ENCODE results near the gene SLC38A2.

Gene SLC38A2

DNA sequence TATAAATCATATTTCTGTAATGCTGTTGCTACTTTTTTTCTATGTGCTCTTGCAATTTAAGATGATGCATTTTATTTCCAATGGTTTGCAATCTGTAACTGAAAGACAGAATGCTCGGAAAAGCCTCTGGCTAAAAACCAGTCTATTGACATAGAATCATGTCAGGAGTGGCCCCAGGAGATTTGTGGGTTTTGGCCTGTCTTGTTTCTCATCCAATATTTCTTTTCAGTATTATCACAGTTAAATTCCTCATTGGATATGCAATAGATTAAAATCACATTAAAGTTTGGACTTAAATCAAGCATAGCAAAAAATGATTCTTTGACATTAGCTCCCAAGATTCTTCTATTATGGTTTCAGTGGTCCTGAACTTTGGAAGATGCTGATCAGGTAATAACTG lies 19.1 kb upstream of the SLC38A2 start:
- DNase-seq = no peak

DNA sequence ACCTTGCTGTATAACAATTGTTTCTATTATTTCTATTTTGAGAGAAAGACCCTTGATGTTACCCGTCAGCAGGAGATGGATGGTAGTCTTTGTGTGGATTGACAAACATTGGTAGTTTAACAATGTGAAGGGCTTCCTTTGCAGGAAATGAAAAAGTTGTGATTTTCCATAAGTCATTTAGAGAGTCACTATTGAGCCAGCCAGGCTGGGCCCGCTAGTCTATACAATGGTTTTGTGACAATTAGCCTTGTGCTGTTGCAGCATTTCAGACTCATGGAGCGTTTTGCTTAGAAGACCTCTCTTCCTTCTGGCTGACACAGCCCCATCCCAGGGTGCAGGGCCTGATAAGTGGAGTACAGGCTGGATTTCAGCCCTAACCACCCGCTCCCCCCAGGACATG lies 18.3 kb upstream of the SLC38A2 start:
- DNase-seq = no peak

DNA sequence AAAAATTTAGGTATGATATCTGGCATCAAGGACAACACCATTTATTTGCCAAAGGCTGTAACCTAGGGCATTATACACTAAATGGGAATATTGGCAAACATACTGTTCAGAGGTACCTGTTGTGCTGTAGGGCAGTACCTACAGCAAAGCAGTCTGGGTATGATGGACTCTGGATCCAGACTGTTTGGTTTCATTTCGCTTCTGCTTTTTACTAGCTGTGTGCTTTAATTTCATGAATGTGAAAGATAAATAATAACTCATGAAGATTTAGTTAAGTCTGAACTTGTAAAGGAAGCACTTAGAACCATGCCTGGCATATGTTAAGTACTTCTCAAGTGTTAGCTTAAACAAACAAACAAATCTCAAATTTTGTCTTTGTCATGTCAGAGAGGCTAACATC lies 17.7 kb upstream of the SLC38A2 start:
- no peak for DNase-seq

DNA sequence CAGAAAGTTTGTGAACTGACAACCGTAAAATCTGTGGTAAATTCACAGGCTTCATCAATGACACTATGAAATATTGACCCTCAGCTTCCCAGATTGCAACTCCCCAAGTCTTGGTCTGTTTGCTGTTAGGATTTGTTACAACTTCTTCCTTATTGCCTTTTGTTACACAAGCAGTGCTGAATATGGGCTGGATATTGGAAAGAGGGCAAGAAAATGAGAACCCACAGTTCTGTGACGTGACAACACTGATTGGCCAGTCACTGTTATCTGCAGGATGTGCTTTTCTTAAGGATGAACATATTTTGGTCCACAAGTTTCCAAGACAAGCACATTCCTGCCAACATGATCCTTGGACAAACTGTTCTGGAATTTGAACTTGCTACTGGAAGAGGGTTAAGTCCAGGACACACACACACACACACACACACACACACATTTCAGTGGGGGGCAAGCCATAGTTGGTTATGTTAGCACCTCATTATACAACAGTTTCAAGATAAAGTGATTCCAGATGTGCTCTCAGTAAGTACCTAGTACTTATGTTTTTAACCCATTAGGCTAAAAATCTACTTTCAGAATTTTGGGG lies 16.6 kb upstream of the SLC38A2 start:
- DNase-seq = no peak

DNA sequence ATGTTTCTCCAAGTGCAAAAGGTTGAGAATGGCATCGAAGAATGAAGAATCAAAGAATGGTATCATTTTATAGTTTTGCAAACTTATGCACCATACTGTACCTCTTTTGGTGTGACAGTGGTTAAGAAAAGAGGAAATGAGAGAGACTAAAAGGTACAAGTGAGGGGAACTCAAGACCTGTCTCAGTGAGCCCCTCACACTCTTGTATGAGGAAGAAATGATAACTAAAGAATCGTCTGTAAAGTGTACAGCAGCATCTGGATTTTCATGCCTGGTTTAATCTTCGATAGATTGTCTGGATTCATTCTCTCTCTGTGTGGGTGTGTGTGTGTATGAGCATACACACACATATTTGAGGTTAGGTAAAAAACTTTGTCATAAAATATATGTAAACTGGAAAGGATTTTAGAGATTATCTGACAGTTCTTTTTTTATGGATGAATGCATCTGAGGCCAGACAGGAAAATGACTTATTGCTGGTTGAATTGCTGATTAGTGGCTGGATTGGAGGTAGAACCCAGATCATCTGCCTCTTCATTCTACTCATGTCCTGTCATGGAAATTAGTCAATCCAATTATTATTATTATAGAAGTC lies 16.0 kb upstream of the SLC38A2 start:
- no peak for DNase-seq

DNA sequence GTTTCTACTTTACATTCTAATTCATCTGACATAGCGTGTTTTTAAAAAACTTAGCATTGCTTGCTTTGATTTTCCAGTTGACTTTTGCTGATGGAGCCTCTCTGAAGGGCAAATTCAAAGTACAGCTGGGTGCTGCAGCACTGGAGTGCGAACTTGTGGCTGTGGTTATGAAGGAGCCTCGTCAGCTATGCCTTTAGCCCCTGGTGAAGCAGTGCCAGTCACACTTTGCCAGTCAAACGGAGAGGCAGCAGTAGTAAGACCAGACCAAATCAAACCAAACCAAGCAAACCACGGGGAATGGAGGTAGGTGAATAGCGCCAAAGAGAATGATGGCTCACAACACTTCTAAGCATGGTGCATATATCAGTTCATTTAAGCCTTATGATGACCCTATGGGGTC lies 15.1 kb upstream of the SLC38A2 start:
- DNase-seq = no peak

DNA sequence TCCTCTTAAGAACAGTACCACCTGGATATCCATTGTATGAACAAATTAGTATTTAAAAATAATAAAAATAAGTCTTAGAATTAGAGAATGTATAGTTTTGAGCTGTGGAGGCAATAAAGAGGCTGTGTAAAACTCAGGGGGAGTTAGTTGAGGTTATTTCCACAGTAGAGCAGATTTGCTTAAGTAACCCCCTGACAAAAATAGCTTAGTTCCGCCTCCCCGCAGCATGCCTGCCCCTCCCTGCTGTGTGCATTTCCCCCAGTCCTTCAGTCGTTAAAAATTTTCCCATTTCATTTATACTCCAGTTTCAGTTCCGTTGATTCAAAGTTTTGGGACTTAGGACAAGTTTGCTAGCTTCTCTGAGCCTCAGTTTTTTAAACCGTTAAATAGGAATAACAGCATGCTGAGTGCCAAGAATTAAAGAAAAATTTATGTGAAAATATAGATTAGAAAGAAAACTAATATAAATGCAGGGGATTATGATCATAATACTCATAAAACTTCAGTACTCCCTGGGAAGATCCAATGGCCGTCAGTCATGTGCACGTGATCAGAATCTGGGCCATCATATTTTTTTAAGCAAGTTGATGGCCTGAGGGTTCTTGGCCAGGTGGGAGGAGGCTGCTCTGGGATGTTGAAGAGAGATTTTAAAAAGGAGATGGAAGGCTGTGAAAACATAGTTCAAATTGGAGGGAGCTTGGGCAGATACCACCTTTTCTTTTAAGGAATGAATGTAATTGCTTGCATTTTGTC lies 14.5 kb upstream of the SLC38A2 start:
- no peak for DNase-seq

DNA sequence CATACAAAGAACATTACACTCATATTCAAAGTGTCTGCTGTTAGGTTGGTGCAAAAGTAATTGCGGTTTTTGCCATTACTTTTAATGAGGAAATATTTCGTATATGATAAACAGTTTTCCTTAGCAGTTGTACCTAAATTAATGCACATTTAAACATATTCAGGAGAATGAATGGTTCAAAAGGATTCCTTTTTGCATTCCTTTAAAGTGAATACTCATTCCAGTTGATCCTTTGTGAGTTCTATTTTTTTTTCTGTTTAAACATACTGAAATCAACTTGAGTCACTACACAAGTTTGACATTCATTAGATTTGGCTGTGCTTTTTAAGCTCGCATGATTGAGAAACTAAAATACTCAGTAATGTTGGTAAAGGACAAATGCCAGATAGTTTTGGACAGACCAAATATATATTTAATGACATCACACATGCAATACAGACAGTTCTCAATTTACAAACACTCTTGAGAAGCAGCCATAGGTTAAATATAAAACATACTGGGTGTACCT lies 13.8 kb upstream of the SLC38A2 start:
- DNase-seq = no peak

DNA sequence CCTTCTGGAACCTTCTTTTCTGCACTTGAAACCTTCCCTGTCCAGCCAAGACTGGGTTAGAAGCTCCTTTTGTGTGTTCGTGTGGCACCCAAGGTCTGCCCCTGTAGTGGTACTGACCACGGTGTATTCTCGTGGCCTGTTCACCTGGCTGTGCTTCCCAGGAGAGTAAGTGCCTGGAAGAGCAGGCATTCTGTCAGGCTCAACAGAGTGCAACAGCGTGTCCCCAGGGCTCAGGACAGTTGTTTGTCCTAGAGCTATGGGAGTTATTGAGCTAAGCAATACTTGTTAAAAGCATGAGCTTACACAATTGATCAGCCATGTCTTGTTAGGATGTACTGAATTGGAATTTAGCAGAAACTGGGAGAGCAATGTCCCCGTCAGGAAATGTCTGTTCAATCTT lies 12.9 kb upstream of the SLC38A2 start:
- no peak for DNase-seq

DNA sequence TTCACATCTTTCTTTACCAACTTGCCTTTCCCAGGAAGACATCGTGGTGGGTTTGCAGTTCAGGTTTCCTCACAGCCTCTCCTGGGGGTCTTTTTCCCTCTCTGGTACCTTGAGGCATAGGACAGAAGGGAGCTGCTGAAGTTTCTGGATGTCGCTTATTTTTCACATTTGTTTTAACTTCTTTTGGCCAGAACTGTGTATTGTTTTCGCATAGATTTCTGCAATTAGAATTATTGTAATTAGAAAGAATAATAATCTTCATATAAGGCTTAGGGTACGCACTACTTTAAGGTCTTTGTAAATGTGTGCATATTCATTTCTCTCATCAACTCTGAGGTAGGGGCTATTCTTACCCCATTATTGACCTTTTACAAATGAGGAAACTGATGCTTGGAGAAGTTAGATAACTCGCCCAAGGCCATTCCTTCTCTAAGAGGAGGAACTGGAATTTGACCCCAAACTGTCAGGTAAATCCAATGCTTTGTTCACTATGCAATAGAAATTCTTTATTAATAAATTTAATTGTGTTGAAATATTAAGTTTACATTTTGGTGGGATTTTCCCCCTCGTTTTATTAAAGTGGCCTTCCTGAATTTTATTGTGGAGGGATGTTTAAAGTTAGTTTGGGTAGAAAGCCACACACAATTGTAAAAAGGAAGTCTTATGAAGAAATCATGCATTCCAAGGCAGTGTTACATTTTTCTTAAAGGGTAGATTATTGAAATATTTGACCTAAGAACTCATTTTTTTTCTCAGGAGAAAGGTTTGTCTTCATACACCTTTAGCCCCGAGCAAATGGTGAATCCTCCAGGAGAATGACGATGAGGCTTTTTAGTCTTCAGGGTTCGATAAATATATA lies 12.1 kb upstream of the SLC38A2 start:
- no peak for DNase-seq

DNA sequence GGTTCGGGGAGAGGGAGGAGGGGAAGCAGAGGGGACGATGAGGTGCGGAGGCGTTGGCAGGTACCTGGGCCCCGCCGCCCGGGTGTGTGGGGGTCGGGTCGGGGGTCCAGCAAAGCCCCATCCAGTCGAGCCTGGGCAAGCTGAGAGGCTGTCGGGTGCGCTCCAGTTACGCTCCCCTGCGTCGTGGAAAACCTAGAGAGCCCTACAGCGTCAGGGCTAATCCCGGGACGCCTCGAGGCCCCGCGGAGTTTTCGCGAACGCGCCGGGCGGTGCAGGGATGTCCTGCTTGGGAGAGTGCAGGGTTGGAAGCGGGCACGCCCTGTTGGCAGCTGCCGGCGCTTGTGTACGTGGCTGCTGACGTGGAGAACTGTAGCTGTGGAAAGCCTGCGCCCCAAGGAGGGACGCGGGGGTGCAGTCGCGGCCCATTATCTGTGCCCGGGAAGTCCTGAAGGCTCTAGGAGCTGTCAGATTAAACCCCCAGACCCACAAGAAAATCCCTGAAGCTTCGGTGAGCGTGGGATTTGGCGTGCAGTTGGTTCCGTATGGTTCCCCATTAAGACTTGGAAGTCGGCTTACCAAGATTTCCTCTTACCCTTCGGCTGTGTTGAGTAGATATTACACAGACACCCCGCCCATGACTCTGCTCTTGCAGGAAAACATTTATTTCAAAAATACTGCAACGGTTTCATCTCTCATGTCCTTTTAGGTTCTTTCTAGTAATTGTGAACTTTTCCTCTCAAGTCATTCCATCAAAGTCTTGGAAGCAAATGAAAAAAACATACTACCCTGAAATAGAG lies 11.3 kb upstream of the SLC38A2 start:
- peak; percentile 65 for DNase-seq

DNA sequence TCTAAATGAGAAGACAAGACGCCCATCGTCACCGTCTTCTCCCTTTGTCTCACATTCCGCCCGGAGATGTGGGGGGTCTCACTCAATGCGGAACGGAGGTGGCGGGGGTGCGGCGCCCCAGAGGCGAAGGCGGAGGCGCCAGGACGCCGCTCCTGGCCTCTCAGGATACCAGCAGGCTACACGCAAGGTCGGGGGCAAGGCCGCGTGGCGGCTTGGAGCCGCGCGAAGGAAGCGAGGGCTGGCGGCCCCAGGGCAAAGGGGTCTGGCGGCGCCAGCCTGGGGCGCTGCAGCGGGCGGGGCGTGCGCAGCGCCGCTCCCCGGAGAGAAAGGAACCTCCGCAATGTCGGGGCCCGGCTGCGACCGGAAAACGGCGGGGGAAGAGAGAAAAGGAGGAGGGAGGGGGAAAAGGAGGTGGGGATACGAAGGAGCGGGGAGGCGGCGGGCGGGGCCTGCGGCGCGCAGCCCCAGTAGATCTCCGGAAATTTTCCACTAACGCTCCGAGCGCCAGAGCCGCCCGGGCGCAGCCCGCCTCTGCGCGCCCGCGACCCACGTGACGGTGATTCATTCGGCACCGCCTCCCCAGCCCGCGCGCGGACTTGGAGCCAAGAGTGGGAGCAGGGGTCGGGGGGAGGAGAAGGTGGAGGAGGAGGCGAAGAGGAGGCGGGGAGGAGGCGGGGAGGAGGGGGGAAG lies 10.5 kb upstream of the SLC38A2 start:
- peak; percentile 93 for DNase-seq

DNA sequence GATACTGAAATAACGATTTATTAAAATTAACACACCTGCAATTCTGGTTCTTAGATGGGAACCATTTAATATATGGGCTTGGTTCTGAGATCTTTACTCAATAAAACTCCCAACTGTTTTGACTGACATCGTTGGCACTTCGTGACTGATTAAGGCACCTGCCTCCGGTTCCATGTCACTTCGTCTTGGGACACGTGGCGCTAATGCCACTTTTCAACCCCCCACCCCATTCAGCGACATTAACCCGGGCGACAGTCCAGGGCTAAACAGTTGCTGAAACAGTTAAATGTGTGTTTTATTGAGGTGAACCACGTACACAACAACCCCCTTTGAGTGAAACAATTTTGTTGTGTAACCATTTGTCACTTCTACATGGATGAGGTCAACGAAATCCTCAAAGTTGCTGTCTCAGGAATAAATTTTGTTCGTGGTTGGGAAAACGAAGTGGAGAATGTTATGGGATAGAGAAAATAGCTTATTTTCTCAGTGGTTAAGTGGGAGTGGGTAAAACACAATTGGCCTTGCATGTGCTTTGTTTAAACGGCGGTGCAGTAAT lies 9.9 kb upstream of the SLC38A2 start:
- DNase-seq = no peak

DNA sequence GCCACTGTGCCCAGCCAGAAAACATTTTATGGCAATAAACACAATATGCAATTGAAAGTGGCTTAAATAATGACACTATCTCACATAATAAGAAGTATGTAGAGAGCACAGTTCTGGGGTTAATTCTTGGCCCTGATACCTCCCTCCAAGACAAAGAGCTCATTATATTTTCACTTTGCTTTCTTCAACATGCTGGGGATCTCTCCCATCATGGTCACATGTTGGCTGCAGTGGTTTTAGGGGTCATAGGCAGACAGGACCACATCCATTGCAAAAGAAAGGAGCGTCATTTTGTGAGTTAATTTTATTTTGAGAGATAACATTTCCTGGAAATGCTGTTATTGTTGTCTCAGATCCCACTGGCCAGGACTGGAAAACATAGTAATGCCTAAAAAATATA lies 8.3 kb upstream of the SLC38A2 start:
- DNase-seq = no peak

DNA sequence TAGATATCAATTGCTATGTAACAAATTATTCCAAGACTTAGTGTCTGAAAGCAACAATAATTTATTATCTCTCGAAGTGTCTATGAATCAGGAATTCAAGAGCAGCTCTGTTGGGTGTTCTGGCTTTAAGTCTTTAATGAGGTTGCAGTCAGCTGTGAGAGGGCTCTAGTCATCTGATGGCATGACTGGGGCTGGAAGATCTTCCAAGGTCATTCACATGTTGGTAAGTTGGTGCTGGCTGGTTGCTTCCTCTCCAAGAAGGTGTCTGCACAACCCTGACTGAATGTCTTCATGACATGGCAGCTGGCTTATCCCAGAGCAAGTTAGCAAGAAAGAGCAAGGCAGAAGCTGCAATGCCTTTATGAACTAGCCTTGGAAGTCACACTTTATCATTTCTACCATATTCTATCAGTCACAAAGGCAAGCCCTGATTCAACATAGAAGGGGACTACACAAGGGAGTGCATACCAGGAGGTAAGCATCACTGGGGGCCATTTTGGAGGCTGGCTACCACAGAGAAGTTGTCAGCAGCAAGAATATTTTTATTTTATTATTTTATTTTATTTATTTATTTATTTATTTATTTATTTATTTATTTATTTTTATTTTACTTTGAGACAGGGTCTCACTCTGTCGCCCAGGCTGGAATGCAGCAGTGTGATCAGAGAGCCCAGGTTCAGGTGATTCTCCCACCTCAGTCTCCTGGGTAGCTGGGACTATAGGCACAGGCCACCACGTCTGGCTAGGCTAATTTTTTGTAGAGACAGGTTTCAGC lies 7.6 kb upstream of the SLC38A2 start:
- DNase-seq = no peak

DNA sequence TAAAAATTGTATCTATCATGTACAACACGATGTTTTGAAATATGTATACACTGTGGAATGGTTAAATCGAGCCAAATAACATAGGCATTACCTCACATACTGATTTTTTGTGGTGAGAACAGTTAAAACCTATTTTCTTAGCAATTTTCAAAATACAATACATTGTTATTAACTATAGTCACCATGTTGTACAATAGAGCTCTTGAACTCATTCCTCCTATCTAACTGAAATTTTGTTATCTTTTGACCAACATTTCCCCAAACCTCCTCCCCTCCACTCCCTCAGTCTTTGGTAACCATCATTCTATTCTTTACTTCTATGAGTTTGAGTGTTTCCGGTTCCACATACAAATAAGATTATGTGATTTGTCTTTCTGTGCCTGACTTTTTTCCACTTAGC lies 6.8 kb upstream of the SLC38A2 start:
- no peak for DNase-seq

DNA sequence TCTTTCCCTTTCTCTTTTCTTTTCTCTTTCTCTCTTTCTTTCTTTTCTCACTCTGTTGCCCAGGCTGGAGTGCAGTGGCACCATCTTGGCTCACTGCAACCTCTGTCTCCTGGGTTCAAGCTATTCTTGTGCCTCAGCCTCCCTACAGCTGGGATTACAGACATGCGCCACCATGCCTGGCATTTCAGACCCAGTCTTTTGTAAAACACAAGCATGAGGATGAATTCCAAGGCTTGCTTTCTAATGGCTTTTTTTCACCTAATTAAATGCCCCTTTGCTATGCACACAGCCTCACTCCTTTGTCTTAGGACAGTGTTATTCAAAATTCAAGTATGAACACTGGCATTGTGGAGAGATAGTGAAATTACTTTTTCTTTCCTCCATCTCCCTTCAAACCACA lies 6.0 kb upstream of the SLC38A2 start:
- DNase-seq = no peak

DNA sequence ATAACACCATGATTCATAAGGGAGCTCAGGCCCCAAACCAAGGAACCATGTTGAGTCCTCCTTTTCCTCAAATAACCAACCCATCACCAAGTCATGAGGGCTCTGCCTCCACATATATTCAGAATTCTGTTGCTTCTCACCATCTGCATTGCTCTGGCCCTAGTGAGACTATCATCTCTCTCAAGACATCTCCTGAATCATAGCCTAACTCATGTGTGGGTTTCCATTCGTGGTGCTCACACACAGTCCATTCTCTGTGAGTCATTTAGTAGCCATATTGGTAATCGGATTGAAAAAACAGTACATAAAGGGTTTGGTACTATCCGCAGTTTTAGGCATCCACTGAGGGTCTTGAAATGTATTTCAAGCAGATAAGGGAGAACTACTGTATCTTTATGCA lies 5.1 kb upstream of the SLC38A2 start:
- no peak for DNase-seq

DNA sequence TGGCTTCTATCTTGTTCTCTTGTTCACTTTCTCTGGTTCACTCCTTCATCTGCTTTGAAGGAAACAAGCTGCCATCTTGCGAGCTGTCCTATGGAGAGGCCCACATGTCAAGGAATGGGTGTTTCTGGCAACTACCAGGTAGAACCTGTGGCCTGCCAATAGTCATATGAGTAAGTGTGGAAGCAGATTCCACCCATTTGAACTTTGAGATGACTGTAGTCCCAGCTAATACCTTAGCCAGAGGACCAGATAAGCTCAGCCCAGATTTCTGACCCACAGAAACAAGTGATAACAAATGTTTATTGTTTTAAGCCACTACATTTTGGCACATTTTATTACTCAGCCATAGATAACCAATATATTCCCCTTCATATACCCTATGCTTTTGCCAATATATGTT lies 4.0 kb upstream of the SLC38A2 start:
- no peak for DNase-seq

DNA sequence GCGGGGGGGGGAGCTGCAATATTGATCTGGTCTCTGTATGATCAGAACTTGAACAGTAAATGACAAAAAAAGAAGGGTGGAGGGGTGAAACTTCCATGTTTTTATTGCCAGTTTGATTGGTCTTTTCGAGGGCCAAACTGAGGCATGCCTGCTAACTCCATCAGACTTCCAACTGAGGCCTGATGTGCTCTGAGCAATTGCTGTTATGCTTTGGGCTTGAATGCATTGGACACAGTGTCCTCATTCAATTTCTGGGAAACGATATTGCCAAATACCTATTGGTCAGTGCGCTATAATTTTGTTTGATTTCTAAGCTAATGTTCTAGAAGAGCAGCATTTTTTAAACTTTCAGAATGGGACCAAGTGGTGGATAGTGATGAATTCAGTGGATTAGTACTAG lies 2.1 kb upstream of the SLC38A2 start:
- DNase-seq = no peak

DNA sequence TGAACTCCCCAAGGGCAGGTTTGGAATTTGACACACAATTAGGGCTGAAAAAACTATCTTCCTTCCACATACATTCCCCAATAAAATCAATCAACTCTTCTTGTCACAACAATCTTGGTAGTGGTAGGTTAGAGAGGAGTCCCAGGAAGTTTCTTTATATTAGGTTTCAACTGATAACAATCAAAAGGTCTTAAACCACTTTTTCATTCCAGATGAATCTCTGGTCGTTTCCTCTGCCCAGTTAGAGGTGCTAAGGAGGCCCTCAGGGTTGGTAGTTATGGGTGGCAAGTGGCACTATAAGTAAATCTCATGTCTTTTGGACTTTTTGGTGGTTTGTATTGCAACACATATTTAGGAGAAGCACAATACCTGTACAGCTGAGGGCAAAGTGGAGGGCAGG lies 1.7 kb upstream of the SLC38A2 start:
- no peak for DNase-seq

Data from activated CD4-positive, CD25-positive, alpha-beta regulatory T cell treated with anti-CD3 and anti-CD28 coated beads, Interleukin-2, amount 50 U/mL, for 72 hours (primary cell).